GM15510 (cell line): ENCODE data around the gene SMYD2.

Experiments used
- POLR2A ChIP-seq: IDR thresholded peaks from 3 replicates; pipeline ENCODE4 v1.6.1; 2011; ENCODE audit warnings: borderline replicate concordance; ENCODE audit not compliant: insufficient read length; ENCODE audit errors: extremely low read depth

Gene SMYD2

DNA sequence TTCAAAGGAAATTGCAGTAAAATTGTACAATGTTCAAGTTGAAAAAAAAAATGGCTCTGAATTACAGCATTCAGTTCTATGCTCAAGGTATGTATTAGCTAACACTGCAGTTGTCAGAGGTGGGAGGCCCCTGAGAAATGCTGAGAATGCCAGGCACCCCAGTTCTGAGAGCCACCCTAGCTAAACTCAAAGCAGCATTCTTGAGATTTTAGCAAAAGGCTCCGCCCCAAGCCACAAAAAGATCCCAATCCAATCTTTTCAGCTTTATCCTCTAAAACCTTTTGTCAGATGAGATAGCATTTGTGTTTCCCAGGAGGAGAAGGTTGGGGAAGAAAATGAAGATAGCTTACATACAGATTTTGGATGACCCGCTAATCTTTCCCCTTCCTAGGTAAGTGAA lies 68.8 kb downstream of the SMYD2 start:
- TF ChIP-seq POLR2A = no peak

DNA sequence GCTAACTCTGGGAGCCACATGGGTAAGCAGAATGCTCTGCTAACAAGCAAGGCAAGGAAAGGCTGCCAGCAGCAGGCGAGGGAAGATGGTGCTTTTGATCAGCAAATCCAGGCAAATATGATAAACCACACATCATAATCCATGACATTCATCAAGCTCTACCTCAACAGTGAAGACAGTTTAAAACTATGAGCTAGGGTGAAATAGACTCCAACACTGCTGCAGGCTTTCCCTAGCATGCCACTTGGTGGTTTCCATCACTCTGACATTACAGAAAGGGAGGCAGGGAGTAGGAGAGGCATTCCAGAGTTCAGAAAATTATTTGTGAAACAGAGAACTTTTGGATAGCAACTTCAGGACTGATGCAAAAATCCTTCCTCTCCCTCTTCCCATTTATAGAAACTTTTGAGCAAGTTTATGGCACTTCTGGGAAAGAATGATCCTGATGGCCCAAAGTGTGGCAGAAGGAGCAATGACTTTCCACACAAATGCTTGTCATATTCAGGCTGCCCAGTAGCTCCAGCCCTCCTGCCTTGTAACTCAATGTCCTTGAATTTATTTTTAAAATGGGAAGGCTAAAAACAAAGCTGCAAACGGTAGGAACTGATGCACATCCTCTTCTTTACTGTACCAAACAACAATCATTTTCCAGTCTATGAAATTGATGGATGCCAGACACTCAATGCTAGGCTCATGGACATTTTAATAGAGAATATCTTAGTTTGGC lies 70.8 kb downstream of the SMYD2 start:
- TF ChIP-seq POLR2A = no peak

DNA sequence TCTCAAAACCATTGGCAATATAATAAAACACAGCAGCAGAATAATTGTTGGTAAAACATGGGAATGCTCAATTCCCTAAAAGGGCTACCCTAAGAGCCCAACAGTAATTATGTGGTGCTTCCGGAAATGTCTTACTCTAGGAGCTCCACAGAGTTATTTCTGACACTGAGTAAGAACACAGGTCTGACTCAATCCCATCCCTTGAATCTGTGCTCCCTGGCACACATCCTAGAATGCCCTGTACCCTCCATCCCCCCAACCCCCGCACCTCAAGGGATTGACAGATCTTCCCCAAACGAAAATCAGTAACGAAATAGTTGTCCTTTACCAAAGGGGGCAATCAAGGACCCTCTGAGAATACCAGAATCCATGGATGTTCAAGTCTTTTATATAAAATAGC lies 71.9 kb downstream of the SMYD2 start:
- no peak for TF ChIP-seq POLR2A

DNA sequence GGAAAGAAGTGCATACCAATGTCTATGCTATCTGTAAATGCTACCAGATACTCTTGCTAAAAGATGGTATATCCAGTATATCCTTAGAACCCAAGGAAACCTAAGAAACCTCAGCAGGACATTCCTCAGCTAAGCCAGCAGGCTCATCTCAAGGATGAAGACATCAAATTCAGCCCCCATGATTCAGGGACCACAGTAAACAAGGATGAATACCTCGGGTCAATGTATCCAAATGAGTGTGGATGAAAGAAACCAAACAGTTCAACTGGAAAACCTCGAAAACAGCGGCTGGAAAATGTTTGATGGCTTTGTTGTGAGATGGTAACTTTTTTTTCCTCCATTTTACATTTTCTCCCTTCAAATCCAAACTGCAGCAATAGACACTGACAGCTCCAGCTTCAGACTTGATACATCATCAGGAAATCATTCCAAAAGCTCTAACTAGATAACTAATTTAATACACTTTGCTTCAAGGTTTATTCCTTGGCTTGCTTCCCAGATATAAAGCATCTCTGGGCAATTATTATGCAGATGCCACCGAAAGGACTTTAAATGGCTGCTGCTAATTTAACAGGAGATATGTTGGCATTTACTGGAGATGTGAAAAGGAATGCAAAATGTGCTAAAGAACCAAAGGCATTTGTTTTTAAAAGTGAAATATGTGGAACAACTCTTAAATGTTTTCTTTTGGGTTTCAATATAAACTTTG lies 73.6 kb downstream of the SMYD2 start:
- TF ChIP-seq POLR2A = no peak

DNA sequence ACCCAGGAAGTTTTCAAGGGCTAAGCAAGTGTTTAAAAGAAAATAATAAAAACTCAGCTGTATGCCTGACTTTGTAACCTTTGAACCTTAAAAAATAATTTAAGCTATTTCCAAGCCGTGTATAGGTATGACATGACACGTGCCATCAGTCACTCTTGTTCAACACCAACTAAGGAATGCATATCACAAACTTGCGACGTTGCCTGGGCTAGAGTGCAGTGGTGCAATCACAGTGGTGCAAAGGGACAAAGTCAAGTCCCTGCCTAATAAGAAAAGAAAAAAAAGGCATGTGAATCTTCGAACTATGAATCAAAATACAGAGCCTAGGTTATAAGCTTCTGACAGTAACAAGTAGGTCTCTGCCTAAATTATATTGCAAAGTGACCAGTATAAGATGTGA lies 79.2 kb downstream of the SMYD2 start:
- no peak for TF ChIP-seq POLR2A

DNA sequence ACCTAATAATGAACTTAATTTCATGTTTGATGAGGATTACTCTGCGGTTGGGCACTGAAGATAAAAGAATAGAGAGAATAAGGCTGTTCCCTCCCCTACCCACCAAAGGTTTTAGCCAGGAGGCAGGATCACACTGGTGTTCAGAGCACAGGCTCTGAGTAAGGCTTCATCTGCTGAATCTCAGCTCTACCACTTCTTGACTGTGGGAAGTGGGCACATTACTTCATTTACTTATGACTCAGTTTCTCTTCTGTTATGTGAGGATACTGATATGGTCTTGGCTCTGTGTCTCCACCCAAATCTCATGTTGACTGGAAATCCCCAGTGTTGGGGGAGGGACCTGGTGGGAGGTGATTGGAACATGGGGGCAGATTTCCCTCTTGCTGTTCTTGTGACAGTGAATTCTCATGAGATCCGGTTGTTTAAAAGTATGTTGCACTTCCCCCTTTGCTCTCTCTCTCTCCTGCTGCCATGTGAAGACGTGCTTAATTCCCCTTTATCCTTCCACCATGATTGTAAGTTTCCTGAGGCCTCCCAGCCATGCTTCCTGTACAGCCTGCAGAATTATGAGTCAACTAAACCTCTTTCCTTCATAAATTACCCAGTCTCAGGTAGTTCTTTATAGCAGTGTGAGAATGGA lies 79.7 kb downstream of the SMYD2 start:
- no peak for TF ChIP-seq POLR2A

DNA sequence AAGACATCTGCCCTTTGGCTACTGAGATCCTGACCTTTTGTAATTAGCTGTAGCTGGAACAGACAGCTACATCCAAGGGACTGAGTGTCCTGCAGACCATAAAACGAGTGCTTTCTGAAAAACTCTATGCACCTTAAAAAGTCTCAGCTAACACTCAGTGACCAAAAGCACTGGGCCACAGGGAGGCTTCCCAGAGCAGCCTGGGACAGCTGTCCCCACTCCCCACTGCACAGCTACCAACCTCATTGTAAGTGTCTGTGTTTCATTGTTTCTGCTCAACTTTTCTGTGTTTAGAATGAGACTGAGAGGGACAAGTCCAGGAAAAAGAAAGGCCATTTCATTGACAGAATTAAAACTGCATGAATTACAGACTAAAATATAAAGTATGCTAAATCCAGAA lies 80.7 kb downstream of the SMYD2 start:
- no peak for TF ChIP-seq POLR2A

DNA sequence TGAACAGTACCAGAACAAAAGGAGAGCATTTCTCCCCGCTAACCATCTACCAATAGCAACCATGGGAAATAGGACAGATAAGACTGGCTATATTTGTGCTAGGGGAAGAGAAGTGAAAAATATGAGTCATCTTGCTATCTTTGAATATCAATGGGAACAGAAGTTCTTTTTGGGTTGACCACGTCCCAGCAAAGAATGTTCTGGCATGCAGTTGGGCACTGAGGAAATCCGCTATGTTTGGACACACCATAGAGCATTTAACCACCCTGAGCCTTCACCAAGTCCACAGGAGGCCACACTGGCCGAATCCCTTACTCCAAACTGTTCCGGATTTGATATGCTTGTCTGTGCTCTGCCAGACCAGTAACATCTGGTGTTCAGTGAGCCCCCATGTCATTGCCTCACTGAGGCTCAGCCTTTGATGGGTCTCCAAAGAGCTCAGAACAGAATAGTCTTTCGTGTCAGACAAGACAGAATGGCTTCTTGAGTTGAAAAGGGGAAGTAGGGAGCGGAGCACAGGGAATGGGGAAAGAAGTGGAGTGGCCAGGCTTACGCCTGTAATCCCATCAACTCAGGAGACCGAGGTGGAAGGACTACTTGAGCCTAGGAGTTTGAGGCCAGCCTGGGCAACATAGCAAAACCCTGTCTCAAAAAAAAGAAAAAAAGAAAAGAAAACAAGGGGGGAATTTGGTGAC lies 81.4 kb downstream of the SMYD2 start:
- no peak for TF ChIP-seq POLR2A

DNA sequence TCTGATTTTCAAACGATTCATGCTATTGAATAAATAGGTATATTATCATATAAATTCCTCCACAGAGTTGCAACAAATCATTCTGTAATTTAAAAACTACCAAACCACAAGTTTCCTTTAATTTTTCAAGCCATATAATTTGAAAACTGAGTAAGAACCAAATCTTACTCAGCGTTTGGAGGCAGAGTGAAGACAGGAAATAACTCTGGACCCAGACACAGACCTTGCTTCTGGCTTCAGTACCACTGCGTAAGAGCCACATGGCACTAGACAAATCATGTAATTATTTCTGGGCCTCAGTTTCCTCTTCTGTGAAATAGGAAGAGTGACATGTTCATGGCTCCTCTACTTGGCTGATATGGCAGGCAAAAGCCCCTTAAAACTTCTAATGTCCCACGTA lies 82.4 kb downstream of the SMYD2 start:
- no peak for TF ChIP-seq POLR2A

DNA sequence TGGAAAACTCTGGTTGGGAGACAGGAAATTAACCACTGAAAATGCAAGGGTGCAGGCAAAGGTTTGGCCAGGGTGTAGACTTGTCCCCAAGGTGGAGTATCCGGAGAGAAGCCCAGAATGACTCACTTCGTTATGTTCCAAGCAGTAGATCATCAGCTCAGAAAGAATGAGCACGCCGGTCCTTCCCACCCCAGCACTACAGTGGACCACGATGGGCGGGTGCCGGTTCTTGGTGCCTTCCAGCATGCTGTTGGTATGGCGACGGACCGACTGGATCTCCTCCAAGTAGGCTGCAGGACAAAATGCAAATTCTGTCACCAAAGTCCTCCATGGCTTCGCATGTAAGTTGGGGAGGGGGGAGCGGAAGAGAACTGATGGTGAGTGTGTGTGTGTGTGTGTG lies 83.4 kb downstream of the SMYD2 start:
- no peak for TF ChIP-seq POLR2A

DNA sequence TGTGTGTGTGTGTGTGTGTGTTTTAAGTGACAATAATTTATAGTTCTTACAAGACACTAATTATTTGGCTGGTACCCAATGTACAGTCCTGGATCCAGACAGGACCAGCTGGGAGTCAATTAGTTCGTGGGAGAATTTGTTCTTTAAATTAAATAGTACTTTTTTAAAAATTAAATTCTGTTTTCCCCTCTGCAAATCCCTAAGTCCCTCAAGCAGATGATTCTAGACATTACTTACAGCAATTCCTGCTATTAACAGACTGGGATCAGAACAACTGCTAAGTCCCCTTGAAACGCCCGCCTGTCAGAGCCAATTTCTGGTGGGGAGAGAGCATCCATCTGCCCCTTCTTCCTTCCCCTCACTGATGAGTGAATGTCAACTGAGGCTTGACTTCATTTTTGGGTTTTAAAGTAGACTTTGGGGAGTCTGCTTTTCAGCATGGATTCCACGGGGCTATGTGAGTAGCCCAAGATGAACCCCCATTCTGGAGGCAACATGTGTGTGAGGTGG lies 83.9 kb downstream of the SMYD2 start:
- TF ChIP-seq POLR2A = no peak

DNA sequence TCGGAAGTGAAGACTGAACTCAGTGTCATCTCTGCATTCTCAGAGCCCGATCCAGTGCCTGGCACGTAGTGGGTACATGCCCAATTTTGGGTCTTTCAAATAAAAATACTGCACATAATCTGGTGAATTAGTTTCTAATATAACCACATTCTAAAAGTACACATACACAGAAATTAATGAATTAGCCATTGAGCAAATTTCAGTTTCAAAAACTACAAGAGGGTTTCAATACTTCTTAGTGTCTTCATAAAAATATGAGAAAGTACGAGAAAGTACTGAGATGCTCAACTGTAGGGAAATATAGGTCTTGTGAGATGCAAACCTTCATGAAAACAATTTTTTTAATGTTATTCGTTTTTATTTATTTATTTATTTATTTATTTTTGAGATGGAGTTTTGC lies 86.9 kb downstream of the SMYD2 start:
- TF ChIP-seq POLR2A = no peak

DNA sequence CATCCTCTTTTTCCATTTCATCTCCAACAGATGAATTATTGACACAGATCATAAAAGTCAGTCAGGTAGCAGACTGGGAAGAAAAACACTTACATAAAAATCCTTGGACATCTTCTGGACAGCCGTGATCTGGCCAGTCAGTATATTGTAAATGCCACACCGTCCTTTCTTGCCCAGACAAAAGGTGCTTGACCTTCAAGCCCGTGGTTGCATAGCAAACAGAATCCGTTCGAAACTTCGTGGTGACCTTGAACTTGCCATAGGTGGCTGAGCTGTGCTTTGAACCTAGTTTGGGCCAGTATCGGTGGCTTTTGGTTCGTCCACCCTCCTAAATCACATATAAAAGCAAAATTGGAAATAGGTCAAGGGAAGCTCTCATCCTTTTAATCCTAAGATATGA lies 88.4 kb downstream of the SMYD2 start:
- TF ChIP-seq POLR2A = no peak

DNA sequence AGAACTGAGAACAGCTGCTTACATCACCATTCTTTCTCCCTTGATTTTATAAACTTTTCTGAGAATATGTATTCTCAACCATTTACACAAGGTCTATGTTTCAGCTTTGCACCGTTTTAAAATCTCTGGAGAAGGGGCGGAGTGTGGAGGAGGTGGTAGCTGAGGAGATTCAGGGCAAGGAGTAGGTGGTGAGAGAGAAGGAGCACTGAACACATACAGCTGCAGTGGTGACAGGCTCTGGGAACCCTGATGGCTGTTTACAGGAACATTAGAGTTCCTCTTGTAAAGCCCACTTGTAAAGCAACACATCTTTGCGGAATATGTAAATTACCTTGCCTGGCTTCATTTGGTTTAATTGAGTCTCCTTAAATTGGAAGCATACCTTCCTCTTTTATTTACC lies 89.7 kb downstream of the SMYD2 start:
- TF ChIP-seq POLR2A = no peak

DNA sequence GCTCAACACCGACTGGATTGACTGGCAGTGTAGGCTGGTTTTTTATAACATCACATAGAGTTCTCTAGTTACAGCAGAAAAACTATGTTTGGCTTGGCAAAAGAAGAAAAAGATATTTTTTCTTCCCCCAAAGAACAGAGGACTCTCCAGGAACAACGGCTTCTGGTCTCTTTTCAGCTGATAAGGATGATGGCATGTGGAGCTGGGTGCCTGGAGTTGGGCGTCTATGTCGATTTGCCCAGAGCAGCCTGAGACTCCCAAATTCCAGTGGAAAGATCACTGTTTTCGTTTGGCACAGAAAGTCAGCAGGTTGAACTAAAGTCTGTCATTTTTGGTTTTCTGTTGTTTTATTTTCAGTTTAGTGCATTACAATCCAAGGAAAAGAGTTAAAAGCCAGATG lies 91.1 kb downstream of the SMYD2 start:
- TF ChIP-seq POLR2A = no peak
